Activated CD4-positive, CD25-positive, alpha-beta regulatory T cell treated with anti-CD3 and anti-CD28 coated beads, Interleukin-2, amount 50 U/mL, for 24 hours (primary cell): ENCODE results near the gene CHST15.
A peak's percentile ranks its signal among the peaks of the same experiment; 100 is the strongest.
"Not testable (repeated sequence)": the region's sequence is repeated elsewhere in the genome, so short reads cannot be mapped to it uniquely, and the experiment has no call there.

Experiments used
- ATAC-seq, 2 donors: fragments of 150-1000 bp; cut with Tn5 transposase; one replicate each; pipeline ENCODE4 v1.10.0; 2021; ENCODE audit warnings: mild to moderate bottlenecking in 1 of 2, moderate library complexity in 1 of 2

CHST15 gene

DNA sequence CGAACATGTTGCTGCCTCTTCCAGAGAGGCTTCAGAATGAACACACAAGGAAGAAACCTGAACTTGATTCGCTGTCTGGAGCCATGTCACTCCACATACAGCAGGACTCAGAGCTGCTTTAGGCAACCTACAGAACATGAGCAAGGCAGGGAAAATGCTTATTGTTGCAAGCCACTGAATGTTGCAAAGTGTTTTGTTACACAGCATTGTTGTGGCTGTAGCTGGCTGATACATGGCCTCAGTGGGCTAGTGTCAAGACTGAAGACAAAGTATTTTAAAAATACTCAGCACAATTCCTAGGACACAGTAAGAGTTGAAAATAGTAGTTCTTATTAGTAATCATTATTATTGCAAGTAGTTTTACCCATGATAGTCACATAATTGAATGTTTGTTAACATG is 3.1 kb upstream of the CHST15 start:
- no peak for ATAC-seq

DNA sequence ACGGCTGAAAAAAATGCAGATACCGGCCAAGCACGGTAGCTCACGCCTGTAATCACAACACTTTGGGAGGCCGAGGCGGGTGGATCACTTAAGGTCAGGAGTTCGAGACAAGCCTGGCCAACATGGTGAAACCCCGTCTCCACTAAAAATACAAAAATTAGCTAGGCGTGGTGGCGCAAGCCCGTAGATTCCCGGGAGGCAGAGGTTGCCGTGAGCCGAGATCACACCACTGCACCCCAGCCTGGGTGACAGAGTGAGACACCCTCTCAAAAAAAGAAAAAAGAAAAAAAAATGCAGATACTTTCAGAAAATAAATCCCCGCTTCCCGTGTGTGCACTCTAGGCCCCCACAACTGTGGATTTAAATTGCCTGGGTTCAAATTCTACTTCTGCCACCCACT is 2.4 kb upstream of the CHST15 start:
- ATAC-seq, result not testable (repeated sequence)

DNA sequence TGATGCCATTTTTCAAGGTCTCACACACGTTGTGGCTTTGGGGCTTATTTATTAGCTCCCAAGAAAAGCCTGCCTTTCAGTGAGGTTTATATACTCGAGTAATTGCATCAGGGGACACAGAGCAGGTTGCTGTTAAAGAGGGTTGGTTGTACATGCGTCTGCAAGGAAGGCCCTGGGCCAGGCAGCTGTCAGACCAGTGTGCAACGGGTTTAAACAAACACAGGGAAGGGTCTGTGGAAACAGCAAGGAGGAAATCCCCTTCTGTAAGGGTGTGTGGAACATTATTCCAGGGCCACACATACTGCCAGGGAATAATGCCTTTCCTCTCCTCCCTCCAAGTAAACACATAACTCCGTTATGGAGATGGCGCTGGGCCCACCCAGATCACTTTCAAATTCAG is 1.7 kb upstream of the CHST15 start:
- no peak for ATAC-seq

DNA sequence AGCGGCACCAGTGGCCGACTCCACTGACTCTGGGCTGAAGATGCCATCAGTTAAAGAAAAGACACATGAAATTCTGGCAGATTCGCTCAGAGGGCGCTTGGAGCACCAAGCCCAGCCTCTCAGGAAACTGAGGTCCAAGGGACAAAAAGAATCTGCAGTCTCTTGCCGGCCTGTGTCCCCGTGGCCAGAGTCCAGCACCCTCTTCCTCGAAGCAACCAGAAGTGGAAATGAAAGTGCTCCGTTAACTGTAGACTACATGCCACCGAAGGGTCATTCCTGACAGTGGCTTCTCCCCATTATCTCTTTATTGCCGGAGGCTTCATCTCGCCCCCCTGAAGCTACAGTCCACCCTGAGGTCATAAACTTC is 1.0 kb upstream of the CHST15 start:
- ATAC-seq, result no peak

DNA sequence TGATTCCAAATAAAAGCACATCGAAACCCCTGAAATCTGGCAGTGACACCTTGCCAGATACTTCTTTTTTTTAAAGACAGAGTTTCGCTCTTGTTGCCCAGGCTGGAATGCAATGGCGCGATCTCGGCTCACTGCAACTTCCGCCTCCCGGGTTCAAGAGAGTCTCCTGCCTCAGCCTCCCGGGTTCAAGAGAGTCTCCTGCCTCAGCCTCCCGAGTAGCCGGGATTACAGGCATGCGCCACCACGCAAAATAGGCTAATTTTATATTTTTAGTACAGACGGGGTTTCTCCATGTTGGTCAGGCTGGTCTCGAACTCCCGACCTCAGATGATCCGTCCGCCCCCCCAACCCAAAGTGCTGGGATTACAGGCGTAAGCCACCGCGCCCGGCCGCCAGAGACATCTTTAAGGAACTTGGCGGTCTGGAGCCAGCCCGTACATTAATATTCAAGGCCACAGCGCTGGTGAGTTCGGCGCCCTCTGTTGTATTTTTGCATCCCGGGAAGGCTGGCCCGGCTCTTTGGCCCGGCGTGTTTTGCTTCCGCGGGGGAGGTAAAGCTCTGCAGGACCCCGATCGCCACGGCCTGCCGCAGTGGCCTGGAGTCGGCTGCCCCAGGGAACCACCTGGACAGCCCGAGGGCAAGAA is 498 bp upstream of the CHST15 start:
- ATAC-seq, result not testable (repeated sequence)

DNA sequence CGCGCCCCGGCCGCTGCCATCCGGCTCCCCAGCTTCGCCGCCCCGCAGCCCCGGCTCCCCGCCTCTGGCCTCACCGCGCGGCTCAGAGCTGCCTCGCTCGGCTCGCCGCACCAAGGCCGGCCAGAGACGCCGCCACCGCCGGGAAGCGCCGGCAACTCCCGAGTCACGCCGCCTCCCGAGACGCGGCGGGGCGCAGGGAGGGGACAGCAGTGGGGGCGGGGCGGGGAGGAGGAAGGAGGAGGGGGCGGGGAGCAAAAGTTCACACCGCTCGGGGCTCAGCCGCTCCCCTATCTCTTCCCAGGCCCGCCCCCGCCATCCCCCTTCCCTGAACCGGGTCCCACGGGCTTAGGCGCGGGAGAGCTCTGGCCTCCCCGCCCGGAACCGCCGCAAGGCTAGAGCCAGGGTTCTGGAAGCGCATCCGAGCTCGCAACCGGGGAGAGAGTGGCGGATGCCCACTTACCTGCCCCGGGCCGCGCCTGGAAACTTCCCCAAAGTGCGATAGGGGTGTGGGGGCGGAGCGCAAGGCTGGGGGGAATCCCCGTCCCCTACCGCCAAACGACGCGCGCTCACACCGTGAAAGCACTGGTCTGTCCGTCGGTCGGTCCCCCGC is 1.0 kb downstream of the CHST15 start:
- ATAC-seq, result peak; percentile 28 to 40

DNA sequence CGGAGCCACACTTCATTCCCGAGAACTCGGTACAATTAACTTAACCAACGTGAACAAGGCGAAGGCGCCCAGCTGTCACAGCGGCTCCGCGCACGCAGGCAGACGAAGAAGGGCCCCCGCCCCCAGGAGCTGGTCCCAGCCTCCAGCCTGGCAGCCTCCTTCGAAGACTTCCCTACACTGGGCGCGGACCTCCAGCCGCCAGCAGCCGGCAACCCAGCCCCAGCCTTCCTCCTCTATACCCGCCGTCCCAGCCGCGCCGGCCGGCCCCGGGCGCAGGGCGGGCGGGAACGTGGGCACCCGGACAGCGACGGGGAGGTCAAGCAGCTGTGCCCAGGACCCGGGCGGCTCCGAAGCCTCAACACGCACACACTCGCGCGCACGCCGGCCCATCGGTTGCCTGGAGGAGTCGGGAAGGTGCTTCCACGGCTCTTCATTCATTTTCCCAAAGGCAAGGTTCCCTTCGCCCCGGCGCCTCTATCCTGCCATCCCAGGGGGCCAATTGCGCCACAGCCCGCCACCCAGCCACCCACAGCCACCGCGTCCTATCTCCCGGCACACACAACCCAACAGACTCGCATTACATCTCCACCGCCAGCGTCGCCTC is 1.6 kb downstream of the CHST15 start:
- no peak for ATAC-seq

DNA sequence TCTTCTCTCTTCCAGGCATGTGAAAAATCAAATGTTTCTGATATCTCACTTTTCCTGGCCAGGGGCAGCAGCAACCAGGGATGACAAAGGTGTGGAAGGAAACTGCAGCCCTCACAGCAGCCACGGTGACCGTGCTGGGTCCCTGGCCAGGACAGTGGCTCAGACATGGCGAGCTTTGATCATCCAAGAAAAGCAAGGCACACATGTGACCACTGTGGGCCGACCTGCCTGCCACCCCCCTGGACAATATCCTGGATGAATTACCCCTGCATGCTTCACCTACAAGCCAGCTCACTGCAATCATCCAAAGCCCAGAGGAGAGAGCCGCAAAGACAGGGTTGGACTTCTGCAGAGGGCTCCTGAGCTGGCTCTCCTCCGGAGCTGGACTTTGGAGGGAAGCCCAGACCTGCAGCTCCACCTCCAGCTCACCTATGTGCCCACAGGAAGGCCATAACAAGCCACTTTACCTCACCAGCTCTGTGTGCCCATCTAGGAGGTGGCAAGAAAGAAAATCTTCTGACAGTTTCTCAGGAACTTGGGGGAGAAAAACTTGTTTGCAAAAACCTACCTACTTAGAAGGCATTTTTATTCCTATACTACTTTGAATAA is 2.7 kb downstream of the CHST15 start:
- ATAC-seq, result no peak

DNA sequence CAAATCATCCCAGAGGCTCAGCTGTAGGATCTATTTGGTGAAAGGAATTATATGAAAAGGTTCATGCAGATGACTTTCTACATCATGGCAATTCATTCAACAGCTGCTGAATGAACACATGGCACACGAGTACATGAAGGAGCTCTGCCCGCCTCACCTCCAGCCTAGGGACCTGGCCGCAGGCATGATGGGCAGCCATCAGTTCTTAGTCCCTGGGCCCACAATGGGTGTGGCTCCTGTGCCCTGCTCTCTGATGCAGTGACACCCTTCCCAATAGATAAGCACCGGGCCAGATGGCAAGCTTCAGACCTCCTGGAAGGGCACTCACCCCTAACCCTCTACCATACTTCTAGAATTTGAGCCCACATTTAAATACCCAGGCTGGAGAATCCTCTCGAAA is 3.5 kb downstream of the CHST15 start:
- no peak for ATAC-seq

DNA sequence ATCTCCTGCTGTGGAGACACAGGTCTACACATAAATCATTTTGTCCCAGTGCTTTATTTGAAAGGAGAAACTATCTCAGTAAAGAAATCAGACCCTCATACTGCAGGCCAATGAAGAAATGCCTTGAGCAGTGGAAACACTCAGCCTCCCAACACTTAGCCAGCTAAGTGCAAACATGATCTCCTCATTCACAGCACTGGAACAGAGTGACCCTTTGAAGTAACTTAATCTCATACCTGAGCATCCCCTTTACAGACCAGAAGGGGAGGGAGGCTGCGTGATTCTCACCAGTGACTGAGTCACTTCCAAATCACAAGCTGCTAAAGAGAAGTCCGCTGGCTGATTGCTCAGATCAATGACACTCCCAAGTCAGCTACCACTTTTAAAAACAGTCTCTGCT is 4.5 kb downstream of the CHST15 start:
- no peak for ATAC-seq

DNA sequence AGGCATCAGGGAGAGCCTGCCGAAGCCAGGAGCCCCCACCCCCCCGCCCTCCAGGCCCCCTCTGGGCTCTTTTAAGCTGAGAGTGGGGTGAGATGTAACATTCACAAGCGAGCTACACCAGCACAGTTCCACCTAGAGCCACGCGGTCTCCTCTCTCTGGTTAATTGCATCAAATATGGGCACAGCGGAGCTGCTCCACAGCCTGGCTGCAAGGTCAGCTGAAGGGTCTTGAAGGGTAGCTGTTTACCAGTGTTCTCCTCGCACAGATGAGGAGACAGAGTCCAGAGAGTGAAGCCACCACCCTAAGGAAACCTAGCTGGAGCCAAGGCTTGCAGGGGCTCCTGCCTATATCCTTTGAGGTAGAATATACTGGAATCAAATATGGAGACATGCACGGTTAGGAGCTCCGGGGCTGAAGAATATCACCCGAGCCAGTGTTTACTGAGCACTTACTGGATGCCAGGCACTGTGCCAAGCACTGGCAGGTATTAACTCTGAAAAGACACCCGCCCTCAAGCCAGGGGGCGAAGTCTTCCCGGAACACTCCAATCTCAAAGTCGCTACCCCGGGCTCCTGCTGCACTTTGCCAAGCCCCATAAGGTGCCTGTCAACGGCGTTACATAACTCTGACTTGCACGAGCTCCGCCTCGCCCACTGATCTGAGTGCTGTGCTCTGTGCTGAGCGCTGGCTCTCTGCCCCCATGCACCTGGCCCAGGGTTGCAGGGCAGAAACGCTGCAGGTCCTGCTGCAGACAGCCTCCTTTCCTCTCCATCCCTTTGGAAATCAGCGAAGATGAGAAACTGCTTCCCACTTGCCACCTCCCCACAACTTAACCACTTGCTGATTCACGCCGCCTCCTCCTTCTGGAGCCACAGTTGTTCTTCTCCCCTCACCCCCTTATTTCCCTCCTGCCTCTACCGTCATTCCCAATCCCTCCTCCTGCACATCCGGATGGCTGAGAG is 5.4 kb downstream of the CHST15 start:
- no peak for ATAC-seq

DNA sequence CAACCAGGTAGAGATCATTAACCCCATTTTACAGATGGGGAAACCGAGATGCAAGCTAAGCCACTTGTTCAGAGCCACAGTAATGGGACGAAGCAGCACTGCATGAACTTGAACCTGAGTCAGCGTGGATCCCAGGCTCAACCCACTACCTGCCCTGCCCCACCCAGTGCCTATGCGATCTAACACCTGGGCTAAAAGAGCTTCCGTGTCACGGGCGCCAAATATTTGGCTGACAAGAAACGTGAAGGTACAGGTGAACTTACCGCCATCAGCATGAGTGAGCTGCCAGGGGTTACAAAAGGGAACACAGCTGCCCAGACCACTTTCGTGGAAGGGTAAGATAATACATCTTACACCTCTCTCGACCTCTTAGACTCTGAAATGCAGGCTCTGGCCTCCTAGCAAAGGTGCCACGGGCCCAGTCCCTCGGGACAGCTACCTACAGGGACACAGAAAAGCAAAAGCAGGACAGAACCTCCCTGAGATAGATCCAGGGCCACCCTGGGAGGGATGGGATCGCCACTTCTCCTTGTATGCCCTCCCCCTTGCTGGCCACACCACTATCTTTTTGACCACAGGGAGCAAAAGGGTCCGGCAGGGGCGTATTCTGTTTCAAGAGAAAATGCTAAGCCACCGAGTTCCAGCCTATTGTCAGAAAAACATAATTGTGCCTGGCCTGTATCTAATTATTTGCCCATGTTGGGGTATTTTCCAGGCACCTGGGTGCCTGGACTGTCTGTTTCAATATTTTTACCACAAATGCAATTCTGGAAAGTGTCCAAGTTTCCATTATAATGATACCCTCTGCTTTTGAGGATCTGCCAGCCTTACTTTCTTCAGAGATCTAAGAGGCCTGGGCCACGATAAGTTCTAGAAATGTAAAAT is 6.4 kb downstream of the CHST15 start:
- no peak for ATAC-seq

DNA sequence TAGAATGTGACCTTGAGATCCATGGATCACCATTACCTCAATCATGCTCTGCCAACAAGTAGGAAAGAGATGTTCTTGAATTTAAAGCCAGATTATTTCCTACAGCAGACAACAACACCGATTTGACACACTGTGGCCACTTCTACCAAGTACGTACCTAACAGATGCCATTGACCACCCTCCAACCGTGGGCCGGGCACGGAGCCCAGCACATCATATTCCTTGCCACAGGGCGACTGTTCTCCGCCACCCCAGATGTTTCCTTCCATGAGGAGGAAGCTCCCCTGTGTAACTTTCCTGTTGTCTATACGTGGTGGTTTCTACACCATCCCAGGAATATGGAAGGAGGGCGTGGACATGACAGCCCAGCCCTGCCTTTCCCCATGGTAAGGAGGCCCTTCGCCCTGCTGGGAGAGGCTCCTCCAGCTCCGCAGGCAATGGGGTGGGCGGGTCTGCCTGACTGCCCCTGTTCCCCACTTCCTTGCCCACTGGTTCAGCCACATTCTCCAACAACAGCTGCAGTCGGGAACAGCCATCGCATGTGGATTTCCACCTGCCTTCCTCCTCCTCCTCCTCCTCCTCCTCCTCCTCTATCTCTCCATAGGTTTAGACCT is 7.2 kb downstream of the CHST15 start:
- no peak for ATAC-seq

DNA sequence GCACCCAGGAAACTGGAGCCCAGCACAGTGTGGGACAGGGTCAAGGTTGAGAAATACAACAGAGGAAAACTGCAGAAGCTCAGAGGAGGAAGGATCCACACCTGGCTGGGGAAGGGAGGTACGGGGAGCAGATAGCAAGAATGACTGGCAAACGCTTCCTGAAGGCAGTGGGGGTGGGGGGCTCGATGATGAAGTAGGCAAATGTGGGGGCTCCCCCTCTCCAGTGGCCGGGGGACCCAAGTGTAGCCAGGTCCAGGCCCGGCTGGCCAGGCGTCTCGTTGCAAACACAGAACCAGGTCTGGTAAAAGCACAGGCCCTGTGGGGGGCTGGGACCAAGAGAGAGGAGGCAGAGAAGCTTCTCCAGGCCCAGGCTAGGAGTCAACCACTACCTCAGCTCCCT is 7.7 kb downstream of the CHST15 start:
- ATAC-seq, result no peak

DNA sequence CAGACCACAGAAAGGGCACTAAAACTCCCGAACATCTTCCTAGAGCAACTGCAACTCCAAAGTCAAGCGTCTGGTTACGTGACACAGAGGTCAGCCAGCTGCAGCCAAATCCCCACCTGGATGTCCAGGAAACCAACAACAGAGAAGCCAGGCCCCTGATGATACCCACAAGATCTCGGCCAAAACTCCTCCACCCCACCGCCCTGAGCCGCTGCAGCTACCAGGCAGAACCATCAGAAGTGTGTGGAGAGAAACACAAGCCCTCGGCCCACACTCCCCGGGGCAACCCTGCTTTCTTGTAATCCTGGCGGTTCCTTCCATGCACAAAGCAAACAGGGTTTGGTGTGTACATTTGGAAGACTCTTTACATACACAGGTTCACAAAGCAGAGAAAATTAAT is 8.7 kb downstream of the CHST15 start:
- ATAC-seq, result no peak

DNA sequence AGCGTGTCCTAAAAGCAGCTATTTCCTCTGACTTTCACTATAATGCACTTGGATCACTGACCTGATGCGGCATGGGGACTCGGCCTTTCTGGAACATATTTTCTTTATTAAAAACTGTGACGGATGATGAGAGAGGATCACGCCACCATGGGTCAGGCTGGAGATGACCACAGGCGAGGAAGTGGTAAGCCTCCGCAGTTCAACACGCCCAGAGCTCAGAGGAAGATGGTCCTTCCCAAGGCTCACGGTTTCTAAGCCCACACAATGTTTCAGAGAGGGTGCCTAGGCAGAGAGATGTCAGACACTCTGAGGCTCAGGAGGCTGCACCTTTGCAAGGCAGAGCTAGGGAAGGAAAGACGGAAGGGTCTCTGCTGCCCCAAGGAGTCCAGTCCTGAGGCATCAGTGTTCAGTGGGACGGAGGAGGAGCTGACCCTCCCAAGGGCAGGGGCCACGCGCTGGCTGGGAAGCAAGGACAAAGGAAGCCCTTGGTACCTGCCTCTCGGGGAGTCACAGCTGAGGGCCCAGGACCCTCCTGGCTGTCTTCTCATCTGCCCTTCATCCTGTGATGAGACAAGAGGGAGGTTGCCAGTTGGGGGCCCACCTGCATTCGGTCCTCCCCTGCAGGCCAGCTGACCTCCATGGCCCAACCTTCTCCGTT is 9.5 kb downstream of the CHST15 start:
- ATAC-seq, result no peak

DNA sequence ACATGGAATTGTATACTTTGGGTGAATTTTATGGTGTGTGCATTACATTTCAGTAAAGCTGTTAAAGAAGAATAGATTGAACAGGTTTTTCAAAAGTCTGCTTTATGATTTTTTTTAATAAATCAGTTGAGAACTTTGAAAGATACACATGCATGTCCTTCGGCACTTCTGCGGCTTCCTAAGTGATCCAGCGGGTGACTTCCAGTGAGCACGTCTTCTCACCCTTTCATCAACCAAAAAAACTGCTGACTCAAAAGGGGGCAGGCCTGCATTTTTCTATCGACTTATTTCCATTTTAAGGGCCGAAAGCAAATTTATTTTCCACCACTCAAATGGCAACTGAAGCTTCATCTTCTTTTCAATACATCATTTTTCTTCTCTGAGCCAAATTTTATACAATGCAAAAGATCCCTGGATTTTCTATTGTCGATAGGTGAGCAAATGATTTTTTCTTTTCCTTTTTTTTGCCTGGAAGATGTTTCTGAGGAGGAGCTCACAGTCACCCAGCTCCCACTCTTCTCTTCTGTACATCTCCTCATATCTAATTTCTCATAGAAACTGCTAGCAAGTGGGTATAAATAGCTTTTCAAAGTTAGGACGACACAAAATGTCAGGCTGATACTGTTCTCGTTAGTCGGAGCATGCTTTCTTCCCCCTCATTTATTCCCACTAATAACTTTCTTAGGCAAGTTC is 10.2 kb downstream of the CHST15 start:
- ATAC-seq, result no peak

DNA sequence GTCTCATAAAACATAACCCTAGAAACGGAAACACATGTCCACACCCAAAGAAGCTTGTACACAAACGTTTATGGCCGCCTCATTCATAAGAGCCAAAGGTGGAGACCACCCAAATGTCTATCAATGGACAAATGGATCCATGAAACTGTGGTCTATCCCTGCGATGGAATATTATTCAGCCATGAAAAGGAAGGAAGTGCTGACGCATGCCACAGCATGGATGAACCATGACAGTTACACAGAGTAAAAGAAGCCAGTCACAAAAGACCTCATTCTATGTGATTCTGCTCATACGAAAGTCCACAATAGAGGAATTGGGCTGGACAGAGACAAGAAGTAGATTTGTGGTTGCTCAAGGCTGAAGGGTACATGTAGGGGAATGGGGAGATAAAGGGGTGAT is 10.8 kb downstream of the CHST15 start:
- ATAC-seq, result no peak

DNA sequence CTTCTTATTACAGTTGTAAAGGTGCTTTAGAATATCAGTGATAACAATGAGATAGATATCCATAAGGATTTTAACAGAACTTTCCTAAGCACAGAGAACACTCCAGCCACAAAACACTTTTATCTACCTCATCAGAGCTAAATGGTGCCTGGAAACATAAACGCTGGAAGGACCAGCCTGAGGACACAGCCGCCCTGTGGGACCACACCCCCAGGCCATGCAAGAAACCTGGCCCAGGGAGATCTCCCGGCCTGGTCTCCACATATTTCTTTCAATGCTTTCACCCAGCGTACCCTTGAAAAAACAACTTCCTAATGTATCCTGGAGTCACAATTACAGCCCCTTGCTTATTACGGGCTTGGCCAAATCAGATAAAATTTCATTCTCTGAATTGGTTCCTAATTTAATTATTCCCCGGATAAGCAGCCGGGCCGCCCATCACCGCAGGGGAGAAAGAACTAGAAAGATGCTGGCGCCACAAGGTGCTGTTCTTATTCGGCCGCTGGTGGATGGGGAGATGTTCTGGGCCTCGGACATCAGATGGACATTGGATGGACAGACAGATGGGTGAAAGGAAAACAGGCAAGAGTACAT is 11.8 kb downstream of the CHST15 start:
- no peak for ATAC-seq

DNA sequence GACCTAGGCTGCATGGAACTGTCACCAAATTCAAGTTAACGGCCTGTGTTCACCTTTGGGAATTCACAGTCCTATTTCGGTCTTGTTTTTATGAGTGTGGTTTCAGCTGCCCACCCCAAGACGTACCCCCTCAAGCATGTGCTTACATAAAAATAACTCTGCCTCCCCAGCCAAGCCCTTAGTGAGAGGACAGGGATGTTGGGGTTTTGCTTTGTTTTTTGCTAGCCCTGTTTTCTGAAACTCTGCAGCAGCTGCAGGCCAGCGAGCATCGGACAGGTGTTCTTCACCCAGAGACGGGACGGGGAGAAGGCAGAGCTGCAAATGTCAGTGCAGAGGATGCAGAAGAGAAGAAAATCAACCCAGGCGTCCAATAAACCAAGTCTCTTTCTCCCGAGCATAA is 13.5 kb downstream of the CHST15 start:
- ATAC-seq, result no peak
